ENCODE results near the gene DPPA2. TPM values are rescaled to one million over a fixed set of nuclear protein-coding genes. Genes with fewer than 3 reads are reported as not detected.

The DPPA2 gene
- total and polyA plus RNA-seq, 9 donors: not detected

- H3K27me3 ChIP-seq: no peaks in the 10 kb centered on the region
Observed at GRCh38 chr3:109356442-109357155, 40.3 kb upstream of the DPPA2 start.

DNA sequence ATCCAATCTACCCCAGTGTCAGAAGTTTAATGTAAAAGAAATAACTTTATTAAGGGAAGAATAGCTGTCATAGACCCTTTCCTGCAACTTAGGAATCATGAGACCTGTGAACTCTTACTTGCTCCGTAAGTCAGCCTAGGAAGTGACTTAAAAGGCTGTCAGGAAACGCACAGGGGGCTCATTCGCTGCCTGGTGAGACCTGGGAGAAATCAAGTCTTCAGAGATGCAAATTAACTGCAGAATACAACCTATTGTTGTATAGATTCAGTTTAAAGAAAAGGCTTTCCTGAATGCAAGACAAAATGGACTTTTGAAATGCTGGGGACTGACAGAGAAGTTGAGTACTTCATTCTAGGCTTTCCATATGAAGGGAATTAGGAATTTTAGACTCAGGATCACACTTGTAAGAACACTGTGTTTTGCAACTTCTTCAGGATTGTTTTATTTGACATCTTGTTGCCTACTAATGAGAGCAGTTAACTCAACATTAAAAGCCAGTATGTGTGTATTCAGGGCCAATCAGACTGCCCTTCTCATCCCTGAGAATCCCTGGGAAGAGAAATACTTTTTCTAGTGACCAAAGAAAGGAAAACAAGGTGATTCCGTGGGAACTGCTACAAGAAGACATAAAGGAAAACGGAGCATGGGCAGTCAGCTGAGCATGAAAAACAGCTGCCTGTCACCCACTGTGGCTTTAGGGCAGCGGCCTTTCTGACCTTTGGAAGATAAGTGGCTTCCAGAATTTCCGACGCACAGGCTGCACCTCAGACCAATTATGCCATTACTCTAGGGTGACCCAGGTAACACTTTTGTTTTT is 39.5 kb upstream of the DPPA2 start:
- Histone ChIP-seq H3K4me1 (ENCODE audit: insufficient read depth) (no peaks in the 10 kb centered on the region), H3K27me3 (no peaks in the 10 kb centered on the region), H3K9me3 (no peaks in the 10 kb centered on the region), H3K36me3 (no peaks in the 10 kb centered on the region), H3K27ac (no peak overlapping the region), H3K4me3 (no peak overlapping the region)
- no peak for TF ChIP-seq CTCF (IDR thresholded peaks at IDR 0.05)
- no peak for DNase-seq
- intact Hi-C loops (cut with DNase I): no loop called here
- WGBS, 3 donors: 73 to 77% (median 74%) methylated on average over 8 of the region's 8 CpGs

More at GRCh38 chr3:109356442-109357155, 40.3 kb upstream of the DPPA2 start:
- Histone ChIP-seq H3K4me3 (no peak overlapping the region), H3K4me1 (ENCODE audit: insufficient read depth) (no peaks in the 10 kb centered on the region), H3K36me3 (no peaks in the 10 kb centered on the region), H3K9me3 (no peaks in the 10 kb centered on the region), H3K27ac (no peak overlapping the region)
- DNase-seq: no peak
- 82 to 90% (median 89%) methylated on average over 3 of the region's 3 CpGs for WGBS, 3 donors
- TF ChIP-seq POLR2A (IDR thresholded peaks at IDR 0.05) (no peak), EP300 (IDR thresholded peaks at IDR 0.05) (no peak), CTCF (IDR thresholded peaks at IDR 0.05) (no peak)
- intact Hi-C loops (cut with DNase I): no loop called here

DNA sequence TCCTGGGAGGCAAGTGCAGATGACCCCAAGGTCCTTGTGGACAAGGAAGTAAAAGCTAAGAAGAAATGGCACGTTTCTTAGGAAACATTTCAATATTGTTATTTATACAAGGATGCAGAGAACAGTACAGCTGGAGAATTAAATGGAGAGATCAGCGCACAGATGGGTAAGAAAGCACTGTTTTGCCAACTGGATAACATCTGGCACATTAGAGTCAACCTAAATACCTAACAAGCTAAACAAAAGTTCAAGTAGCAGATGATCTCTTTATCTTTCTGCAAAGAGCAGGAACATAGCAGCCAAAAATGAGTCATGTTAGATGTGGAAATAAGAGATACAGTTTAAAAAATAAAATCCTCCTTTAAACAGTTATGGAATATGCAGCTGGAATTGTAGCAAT is 36.7 kb upstream of the DPPA2 start:
- intact Hi-C loops (cut with DNase I): no loop called here
- H3K36me3 ChIP-seq: no peaks in the 10 kb centered on the region
- H3K4me3 ChIP-seq: no peak overlapping the region
- no peaks in the 10 kb centered on the region for H3K4me1 ChIP-seq (ENCODE audit: insufficient read depth)
- WGBS, 3 donors: 9 to 19% (median 9%) methylated on average over 2 of the region's 2 CpGs
- no peak overlapping the region for H3K27ac ChIP-seq
- TF ChIP-seq EP300 (IDR thresholded peaks at IDR 0.05) (no peak), POLR2A (IDR thresholded peaks at IDR 0.05) (no peak), CTCF (IDR thresholded peaks at IDR 0.05) (no peak)
- no peaks in the 10 kb centered on the region for H3K27me3 ChIP-seq
- no peaks in the 10 kb centered on the region for H3K9me3 ChIP-seq
- no peak for DNase-seq

GRCh38 chr3:109351231-109351630 is 34.9 kb upstream of the DPPA2 start:
- intact Hi-C loops (cut with DNase I): no loop called here
- Histone ChIP-seq H3K4me1 (ENCODE audit: insufficient read depth) (no peaks in the 10 kb centered on the region), H3K4me3 (no peak overlapping the region), H3K9me3 (peaks cover 0 to 3% of the 10 kb centered on the region in 2 donors), H3K36me3 (no peaks in the 10 kb centered on the region), H3K27ac (no peak overlapping the region), H3K27me3 (no peaks in the 10 kb centered on the region)
- no peak for DNase-seq
- TF ChIP-seq CTCF (IDR thresholded peaks at IDR 0.05) (no peak), EP300 (IDR thresholded peaks at IDR 0.05) (no peak), POLR2A (IDR thresholded peaks at IDR 0.05) (no peak)
